ENCODE data around the gene CHST5.
"Not testable (repeated sequence)": the region's sequence is repeated elsewhere in the genome, so short reads cannot be mapped to it uniquely, and the experiment has no call there.

The CHST5 gene

DNA sequence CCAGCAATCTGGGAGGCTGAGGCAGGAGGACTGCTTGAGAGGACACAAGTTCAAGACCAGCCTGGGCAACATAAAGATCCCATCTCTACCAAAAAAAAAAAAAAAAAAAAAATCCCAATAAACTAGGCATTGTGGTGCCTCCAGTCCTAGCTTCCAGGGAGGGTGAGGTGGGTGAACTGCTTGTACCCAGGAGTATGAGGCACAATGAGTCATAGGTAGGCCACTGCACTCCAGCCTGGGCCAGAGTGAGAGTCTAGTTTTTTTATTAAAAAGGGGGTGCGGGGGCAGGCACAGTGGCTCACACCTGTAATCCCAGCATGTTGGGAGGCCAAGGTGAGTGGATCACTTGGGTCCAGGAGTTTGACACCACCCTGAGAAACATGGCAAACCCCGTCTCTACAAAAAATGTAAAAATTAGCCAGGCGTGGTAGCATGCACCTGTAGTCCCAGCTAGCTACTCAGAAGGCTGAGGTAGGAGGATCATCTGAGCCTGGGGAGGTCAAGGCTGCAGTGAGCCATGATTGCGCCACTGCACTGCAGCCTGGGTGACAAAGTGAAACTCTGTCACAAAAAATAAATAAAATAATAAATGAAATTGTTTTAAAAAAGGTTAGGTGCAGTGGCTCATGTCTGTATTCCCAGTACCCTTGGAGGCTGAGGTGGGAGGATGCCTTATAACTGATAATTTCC lies 32.8 kb downstream of the CHST5 start:
- Histone ChIP-seq H3K9me3 (ENCODE audit: insufficient read depth, low read depth, low read length) (no peaks in the 10 kb centered on the region), H3K4me3 (ENCODE audit: low read length) (no peak overlapping the region), H3K36me3 (ENCODE audit: insufficient read depth, low read length) (no peaks in the 10 kb centered on the region), H3K9ac (ENCODE audit: low read depth, low read length) (no peak overlapping the region), H3K27me3 (ENCODE audit: insufficient read depth, low read length) (no peaks in the 10 kb centered on the region), H3K4me1 (ENCODE audit: insufficient read depth, low read length) (no peaks in the 10 kb centered on the region), H3K27ac (ENCODE audit: low read depth, low read length) (no peak overlapping the region)
- WGBS: 96% methylated on average over 4 of the region's 4 CpGs

DNA sequence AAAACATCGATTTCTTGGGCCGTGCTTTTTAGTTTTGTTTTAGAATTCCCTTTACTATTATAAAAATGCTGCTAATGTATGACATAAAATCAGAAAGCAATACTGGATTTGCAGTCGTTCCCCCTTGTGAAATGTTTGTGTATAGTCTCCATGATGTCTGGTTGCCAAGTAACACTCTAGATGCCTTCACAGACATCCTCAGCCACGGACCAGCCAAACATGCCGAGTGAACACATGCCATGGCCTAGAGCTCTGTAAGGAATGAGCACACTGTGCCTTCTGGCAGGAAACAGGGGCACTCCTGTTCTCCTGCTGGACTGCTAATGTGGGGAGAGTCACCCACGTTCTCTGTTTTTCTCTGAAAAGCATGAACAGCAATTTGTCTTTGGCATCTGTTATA lies 34.1 kb downstream of the CHST5 start:
- H3K9me3 ChIP-seq (ENCODE audit: insufficient read depth, low read depth, low read length); H3K9ac ChIP-seq (ENCODE audit: low read depth, low read length); H3K36me3 ChIP-seq (ENCODE audit: insufficient read depth, low read length); H3K4me3 ChIP-seq (ENCODE audit: low read length); H3K27ac ChIP-seq (ENCODE audit: low read depth, low read length); H3K4me1 ChIP-seq (ENCODE audit: insufficient read depth, low read length); H3K27me3 ChIP-seq (ENCODE audit: insufficient read depth, low read length): not testable (repeated sequence)
- 84% methylated on average over 4 of the region's 6 CpGs for WGBS

DNA sequence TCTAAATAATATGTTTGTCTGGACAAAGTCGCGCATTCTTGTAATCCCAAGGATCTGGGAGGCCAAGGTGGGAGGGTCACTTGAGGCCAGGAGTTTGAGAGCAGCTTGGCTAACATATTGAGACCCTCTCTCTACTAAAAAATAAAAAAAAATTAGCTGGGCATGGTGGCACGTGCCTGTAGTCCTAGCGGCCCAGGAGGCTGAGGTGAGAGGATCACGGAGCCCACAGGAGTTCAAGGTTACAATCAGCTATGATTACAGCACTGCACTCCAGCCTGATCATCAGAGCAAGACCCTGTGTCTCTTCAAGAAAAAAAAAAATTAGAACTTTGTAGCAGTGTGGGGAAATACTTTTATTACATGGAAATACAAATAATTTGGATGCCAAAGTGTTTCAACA lies 34.5 kb downstream of the CHST5 start:
- no peak overlapping the region for H3K27ac ChIP-seq (ENCODE audit: low read depth, low read length)
- H3K27me3 ChIP-seq (ENCODE audit: insufficient read depth, low read length): no peaks in the 10 kb centered on the region
- no peaks in the 10 kb centered on the region for H3K36me3 ChIP-seq (ENCODE audit: insufficient read depth, low read length)
- H3K9me3 ChIP-seq (ENCODE audit: insufficient read depth, low read depth, low read length): no peaks in the 10 kb centered on the region
- no peak overlapping the region for H3K9ac ChIP-seq (ENCODE audit: low read depth, low read length)
- no peaks in the 10 kb centered on the region for H3K4me1 ChIP-seq (ENCODE audit: insufficient read depth, low read length)
- H3K4me3 ChIP-seq (ENCODE audit: low read length): no peak overlapping the region
- WGBS: 97% methylated on average over 5 of the region's 5 CpGs

DNA sequence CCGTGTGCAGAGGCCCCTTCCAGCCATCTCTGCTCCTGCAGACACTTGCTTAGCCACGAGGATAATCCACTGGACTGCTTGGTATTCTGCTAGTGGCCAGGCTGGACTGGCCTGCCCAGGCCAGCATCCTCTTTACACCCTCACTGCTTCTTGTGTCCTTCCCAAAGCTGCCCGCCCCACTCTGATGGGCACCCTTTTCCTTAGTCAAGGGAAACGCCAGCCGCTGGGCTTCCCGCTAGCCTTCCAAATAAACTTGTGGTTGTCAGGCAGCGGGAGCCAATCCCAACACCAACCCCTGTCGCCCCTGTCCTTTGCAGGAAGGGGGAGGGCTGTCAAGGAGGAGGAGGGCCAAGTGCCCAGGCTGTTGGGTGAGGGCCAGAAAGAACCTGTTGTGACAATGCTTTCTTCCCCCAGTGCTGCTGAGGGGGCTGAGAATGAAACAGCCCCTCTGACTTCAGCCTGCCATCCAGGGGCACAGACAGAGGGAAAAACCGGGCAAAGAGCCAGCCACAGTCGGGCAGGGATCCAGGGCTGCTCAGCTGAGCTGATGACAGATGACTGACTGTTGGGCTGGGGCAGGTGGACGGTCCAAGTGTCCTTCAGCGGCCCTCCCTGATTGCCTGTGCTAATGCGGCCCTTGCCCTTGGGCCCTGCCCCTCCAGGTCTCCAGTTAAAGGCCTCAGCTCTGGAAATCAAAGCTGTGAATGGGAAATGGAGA lies 37.1 kb downstream of the CHST5 start:
- not testable (repeated sequence) for H3K9ac ChIP-seq (ENCODE audit: low read depth, low read length); H3K4me3 ChIP-seq (ENCODE audit: low read length); H3K27ac ChIP-seq (ENCODE audit: low read depth, low read length); H3K36me3 ChIP-seq (ENCODE audit: insufficient read depth, low read length); H3K9me3 ChIP-seq (ENCODE audit: insufficient read depth, low read depth, low read length); H3K27me3 ChIP-seq (ENCODE audit: insufficient read depth, low read length); H3K4me1 ChIP-seq (ENCODE audit: insufficient read depth, low read length)
- 91% methylated on average over 7 of the region's 13 CpGs for WGBS

DNA sequence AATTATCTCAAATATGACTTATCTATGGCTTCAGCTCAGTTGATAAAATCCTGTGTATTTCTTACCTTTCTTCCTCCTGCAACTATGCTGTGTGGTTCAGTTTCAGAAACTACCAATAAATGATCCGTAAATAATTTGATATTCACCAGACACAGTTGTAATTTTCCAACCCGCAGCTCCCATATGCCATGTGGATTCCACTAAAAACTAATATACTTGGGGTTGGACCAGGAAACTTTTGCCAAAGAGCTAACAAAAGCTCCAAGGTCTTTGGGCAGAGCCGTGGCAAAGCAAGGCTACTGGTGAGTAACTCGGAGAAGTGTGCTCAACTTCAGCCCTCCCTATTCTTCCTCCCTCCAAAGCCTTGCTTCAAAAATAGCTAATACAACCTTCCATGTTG lies 38.4 kb downstream of the CHST5 start:
- Histone ChIP-seq H3K27ac (ENCODE audit: low read depth, low read length) (no peak overlapping the region), H3K9me3 (ENCODE audit: insufficient read depth, low read depth, low read length) (no peaks in the 10 kb centered on the region), H3K9ac (ENCODE audit: low read depth, low read length) (no peak overlapping the region), H3K4me3 (ENCODE audit: low read length) (no peak overlapping the region), H3K36me3 (ENCODE audit: insufficient read depth, low read length) (0 out of 2 replicates have a peak, but pooled peaks cover 4% of the 10 kb centered on the region), H3K4me1 (ENCODE audit: insufficient read depth, low read length) (no peaks in the 10 kb centered on the region), H3K27me3 (ENCODE audit: insufficient read depth, low read length) (peaks cover 6% of the 10 kb centered on the region; the same call in 1 of the 2 replicates)
- WGBS: 94% methylated on average over 4 of the region's 4 CpGs

DNA sequence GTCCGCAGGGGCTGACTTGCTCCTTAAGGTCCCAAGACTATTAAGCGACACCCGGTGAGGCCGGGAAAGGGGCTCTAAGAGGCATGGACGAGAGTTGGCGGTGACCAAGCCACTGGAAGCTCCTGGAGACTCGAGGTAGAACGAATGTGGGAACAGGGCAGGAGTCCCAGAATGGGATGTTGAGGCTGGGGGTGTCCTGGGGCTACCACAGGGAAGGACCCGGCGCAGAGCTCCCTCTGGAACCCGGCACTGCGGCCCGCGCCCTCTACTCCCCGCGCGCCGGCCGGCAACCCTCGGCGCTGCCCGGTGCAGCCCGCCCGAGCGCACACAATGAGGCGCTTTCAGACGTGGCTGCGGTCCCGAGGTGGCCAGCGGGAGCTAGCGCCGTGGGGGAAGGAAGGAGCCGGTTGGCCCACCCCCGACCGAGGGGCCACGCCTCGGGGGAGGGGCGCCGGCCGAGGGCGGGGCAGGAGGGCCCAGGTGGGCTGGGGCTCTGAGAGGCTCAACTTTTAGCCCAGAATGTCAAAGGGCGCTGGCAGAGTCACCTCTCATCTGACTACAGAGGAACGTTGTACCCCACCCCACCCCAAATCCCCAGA lies 40.7 kb downstream of the CHST5 start, which contains the start of gene CHST6:
Gene CHST6 (minus strand): TSS at position 366 of the 599 bp plus-strand sequence. CDS start 15,613 bp downstream, outside the sequence.
- WGBS: 3% methylated on average over 43 of the region's 43 CpGs
- Histone ChIP-seq H3K4me3 (ENCODE audit: low read length) (peak within 1 kb of the TSS; percentile 81), H3K4me1 (ENCODE audit: insufficient read depth, low read length) (peaks cover 6% of the 10 kb centered on the region; the same call in 1 of the 2 replicates), H3K36me3 (ENCODE audit: insufficient read depth, low read length) (0 out of 2 replicates have a peak, but pooled peaks cover 4% of the 10 kb centered on the region), H3K27ac (ENCODE audit: low read depth, low read length) (peak within 1 kb of the TSS; percentile 80; the same call in 1 of the 2 replicates), H3K27me3 (ENCODE audit: insufficient read depth, low read length) (peaks cover 6% of the 10 kb centered on the region; the same call in 1 of the 2 replicates), H3K9ac (ENCODE audit: low read depth, low read length) (peak within 1 kb of the TSS; percentile 79), H3K9me3 (ENCODE audit: insufficient read depth, low read depth, low read length) (no peaks in the 10 kb centered on the region)

DNA sequence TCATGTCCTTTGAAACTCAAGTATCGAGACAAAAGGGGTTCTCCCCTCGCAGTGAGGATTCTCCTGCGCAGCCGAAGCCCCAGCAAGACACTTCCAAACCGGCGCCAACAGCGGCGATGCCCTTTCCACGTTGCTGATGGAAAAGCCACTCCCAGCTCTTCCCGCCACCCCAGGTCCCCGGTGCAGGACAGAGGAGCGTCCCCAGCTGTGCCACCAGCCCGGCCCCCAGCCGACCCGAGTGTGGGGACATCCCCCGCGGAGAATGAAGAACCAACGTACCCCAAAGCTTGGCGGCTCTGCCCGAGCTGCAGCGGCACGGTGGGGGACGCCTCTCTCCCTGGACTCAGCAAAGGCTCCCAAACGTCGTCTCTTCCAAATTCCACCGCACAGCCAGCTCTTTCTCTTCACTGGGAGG lies 41.2 kb downstream of the CHST5 start:
- Histone ChIP-seq H3K4me1 (ENCODE audit: insufficient read depth, low read length) (peaks cover 6% of the 10 kb centered on the region; the same call in 1 of the 2 replicates), H3K9me3 (ENCODE audit: insufficient read depth, low read depth, low read length) (no peaks in the 10 kb centered on the region), H3K36me3 (ENCODE audit: insufficient read depth, low read length) (0 out of 2 replicates have a peak, but pooled peaks cover 4% of the 10 kb centered on the region), H3K4me3 (ENCODE audit: low read length) (peak overlapping the region; percentile 81), H3K27ac (ENCODE audit: low read depth, low read length) (peak overlapping the region; percentile 80; the same call in 1 of the 2 replicates), H3K27me3 (ENCODE audit: insufficient read depth, low read length) (peaks cover 6% of the 10 kb centered on the region; the same call in 1 of the 2 replicates), H3K9ac (ENCODE audit: low read depth, low read length) (peak overlapping the region; percentile 79)
- 2% methylated on average over 26 of the region's 26 CpGs for WGBS

DNA sequence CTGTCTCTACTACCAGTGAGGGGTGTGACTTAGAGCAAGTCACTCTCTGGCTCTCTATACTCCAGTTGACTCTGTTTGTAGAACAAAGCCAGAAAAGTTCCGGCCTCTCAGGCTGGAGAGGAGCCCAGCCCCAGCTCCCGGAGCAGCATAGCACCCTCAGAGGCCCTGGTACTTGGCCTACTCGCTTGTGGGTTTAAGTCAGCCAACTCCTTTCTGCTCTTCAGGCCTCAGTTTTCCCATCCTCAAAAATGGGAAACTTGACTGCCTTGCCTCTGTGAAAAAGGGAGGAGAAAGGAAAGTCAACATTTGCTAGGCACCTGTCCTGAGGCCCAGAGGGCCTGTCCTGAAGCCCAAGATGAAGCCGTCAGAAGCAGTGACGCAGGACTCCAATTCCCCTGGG lies 41.7 kb downstream of the CHST5 start:
- WGBS: 69% methylated on average over 5 of the region's 5 CpGs
- H3K4me1 ChIP-seq (ENCODE audit: insufficient read depth, low read length): peaks cover 6% of the 10 kb centered on the region; the same call in 1 of the 2 replicates
- peak overlapping the region; percentile 79; the same call in 1 of the 2 replicates for H3K9ac ChIP-seq (ENCODE audit: low read depth, low read length)
- no peak overlapping the region for H3K27ac ChIP-seq (ENCODE audit: low read depth, low read length)
- peaks cover 6% of the 10 kb centered on the region; the same call in 1 of the 2 replicates for H3K27me3 ChIP-seq (ENCODE audit: insufficient read depth, low read length)
- no peaks in the 10 kb centered on the region for H3K9me3 ChIP-seq (ENCODE audit: insufficient read depth, low read depth, low read length)
- peak overlapping the region; percentile 81 for H3K4me3 ChIP-seq (ENCODE audit: low read length)
- 0 out of 2 replicates have a peak, but pooled peaks cover 4% of the 10 kb centered on the region for H3K36me3 ChIP-seq (ENCODE audit: insufficient read depth, low read length)

DNA sequence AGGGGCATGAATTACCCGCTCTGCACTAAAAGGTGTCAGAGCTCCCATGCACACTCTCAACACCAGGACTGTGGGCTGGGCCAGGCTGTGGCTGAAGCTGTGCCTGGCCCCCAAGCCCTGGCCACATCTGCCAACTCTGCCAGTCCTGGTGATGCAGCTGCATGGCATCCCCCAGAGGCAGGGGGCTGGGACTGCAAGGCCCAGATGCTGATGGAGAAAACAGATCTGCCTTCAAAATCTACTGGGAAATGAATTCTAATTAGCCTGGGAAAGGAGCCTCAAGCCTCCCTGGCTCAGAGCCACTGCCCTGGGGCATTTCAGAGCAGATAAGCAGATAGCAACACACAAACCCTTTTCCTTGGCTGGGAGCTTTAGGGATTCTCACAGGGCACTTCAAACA lies 44.0 kb downstream of the CHST5 start:
- H3K4me3 ChIP-seq (ENCODE audit: low read length): no peak overlapping the region
- peaks cover 6% of the 10 kb centered on the region; the same call in 1 of the 2 replicates for H3K27me3 ChIP-seq (ENCODE audit: insufficient read depth, low read length)
- no peak overlapping the region for H3K9ac ChIP-seq (ENCODE audit: low read depth, low read length)
- H3K27ac ChIP-seq (ENCODE audit: low read depth, low read length): no peak overlapping the region
- H3K9me3 ChIP-seq (ENCODE audit: insufficient read depth, low read depth, low read length): no peaks in the 10 kb centered on the region
- 86% methylated on average over 1 of the region's 1 CpG for WGBS
- peaks cover 6% of the 10 kb centered on the region; the same call in 1 of the 2 replicates for H3K4me1 ChIP-seq (ENCODE audit: insufficient read depth, low read length)
- H3K36me3 ChIP-seq (ENCODE audit: insufficient read depth, low read length): peaks cover 14% of the 10 kb centered on the region

DNA sequence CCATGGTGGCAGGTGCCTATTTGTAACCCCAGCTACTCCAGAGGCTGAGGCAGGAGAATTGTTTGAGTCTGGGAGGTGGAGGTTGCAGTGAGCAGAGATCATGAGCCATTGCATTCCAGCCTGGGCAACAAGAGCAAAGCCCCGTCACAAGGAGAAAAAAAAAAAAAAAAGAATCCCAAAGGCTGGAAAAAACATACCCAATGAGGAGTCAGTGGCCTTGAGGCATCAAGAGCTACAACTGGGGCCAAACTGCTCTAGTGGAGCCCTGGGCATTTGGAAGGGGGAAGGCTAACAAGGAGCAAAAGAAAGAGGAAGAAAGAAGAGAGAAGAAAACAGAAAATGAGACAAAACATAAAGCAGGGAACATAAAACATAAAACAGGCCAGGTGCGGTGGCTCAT lies 47.6 kb downstream of the CHST5 start:
- 98% methylated on average over 2 of the region's 2 CpGs for WGBS
- no peak overlapping the region for H3K4me3 ChIP-seq (ENCODE audit: low read length)
- peaks cover 18% of the 10 kb centered on the region for H3K36me3 ChIP-seq (ENCODE audit: insufficient read depth, low read length)
- no peaks in the 10 kb centered on the region for H3K27me3 ChIP-seq (ENCODE audit: insufficient read depth, low read length)
- H3K9me3 ChIP-seq (ENCODE audit: insufficient read depth, low read depth, low read length): no peaks in the 10 kb centered on the region
- peaks cover 6% of the 10 kb centered on the region; the same call in 1 of the 2 replicates for H3K4me1 ChIP-seq (ENCODE audit: insufficient read depth, low read length)
- H3K9ac ChIP-seq (ENCODE audit: low read depth, low read length): no peak overlapping the region
- no peak overlapping the region for H3K27ac ChIP-seq (ENCODE audit: low read depth, low read length)
